ENCODE results near the gene HRK. TPM values are rescaled to one million over a fixed set of nuclear protein-coding genes. Genes with fewer than 3 reads are reported as not detected.

Gene HRK
- total RNA-seq, 1 experiment from 2014 or later, result 0.33 TPM

DNA sequence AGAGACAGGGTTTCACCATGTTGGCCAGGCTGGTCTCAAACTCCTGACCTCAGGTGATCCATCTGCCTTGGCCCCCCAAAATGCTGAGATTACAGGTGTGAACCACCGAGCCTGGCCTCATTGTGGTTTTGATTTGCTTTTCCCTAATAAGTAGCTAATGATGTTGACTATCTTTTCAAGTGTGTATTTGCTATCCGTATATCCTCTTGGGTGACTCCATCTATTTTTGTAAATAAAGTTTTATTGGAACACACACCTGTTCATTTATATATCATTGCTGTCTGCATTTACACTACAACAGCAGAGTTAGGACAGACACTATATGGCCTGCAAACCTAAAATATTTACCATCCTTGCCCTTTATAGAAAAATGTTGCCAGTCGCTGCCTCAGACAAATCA lies 13.7 kb upstream of the HRK start:
- Histone ChIP-seq H2AFZ (ENCODE audit: low read length) (no peak overlapping the region), H3K27me3 (ENCODE audit: low read length) (no peaks in the 10 kb centered on the region), H3K9me3 (ENCODE audit: low read length) (no peaks in the 10 kb centered on the region), H3K9me2 (replicated peaks; ENCODE audit: low read length) (no peaks in the 10 kb centered on the region), H3K27ac (ENCODE audit: low read length) (no peak overlapping the region), H3K4me1 (ENCODE audit: insufficient read depth, low read length) (no peaks in the 10 kb centered on the region), H3K9ac (ENCODE audit: low read length) (no peak overlapping the region), H3K36me3 (ENCODE audit: low read depth, low read length) (no peaks in the 10 kb centered on the region), H4K20me1 (ENCODE audit: low read length) (no peaks in the 10 kb centered on the region), H3K4me2 (ENCODE audit: low read length) (no peak overlapping the region), H3F3A (ENCODE audit: low read length, unreplicated experiment) (no peaks in the 10 kb centered on the region), H3K79me2 (ENCODE audit: low read length) (no peaks in the 10 kb centered on the region), H3K4me3 (ENCODE audit: low read length) (no peak overlapping the region)
- TF ChIP-seq, protein P1, sequence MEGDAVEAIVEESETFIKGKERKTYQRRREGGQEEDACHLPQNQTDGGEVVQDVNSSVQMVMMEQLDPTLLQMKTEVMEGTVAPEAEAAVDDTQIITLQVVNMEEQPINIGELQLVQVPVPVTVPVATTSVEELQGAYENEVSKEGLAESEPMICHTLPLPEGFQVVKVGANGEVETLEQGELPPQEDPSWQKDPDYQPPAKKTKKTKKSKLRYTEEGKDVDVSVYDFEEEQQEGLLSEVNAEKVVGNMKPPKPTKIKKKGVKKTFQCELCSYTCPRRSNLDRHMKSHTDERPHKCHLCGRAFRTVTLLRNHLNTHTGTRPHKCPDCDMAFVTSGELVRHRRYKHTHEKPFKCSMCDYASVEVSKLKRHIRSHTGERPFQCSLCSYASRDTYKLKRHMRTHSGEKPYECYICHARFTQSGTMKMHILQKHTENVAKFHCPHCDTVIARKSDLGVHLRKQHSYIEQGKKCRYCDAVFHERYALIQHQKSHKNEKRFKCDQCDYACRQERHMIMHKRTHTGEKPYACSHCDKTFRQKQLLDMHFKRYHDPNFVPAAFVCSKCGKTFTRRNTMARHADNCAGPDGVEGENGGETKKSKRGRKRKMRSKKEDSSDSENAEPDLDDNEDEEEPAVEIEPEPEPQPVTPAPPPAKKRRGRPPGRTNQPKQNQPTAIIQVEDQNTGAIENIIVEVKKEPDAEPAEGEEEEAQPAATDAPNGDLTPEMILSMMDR (conservative IDR thresholded peaks at IDR 0.05; ENCODE audit: low read depth, low read length), result no peak
- no peak for TF ChIP-seq EZH2 (IDR thresholded peaks at IDR 0.05; ENCODE audit: low read length, unreplicated experiment)
- no peak for TF ChIP-seq EZH2phosphoT487 (IDR thresholded peaks at IDR 0.05; ENCODE audit: borderline replicate concordance, low read length)
- no peak for ATAC-seq
- BruUV-seq (replicated peaks), result no TSS peak
- intact Hi-C loops (cut with micrococcal nuclease), result no loop called here
- DNase-seq, result no peak
- ChIA-PET CTCF (no interaction called here), POLR2A (ENCODE audit: unreplicated experiment) (no interaction called here)

DNA sequence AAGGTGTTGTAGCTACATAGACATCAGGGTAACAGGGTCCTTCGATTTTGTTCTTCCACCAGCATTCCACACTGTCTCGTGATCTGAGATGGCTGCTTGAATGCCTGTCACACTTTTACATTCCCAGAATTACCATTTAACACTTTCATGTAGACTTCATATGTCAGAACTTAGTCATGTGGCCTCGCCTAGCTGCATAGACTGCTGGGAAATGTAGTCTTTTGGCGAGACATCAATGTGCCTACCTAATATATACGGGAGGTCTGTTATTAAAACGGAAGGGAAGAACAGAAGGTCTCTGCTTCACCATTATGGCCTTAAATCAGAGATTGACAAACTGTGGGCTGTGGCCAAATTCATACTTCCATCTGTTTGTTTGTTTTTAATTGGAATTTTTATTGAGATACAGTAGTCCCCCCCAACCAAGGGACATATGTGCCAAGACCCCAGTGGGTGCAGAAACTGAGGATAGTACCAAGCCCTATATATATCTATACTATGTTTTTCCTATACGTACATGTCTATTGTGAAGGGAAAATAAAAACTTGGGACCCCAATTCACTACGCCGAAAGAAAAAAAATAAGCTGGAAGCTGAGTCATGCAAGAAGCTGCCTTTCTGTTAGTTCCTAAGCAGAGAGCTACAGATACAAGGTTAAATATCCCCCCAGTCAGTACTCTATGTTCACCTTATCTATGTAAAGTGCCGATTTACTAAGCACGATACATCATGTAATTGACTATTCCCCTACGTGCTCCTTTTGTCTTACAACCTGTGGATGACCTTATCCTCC lies 11.3 kb upstream of the HRK start:
- BruUV-seq (replicated peaks), result no TSS peak
- no peaks in the 10 kb centered on the region for H3K4me1 ChIP-seq (ENCODE audit: insufficient read depth, low read length)
- H3K27me3 ChIP-seq (ENCODE audit: low read length), result no peaks in the 10 kb centered on the region
- intact Hi-C loops (cut with micrococcal nuclease), result no loop called here
- TF ChIP-seq EZH2 (IDR thresholded peaks at IDR 0.05; ENCODE audit: low read length, unreplicated experiment) (no peak), EZH2phosphoT487 (IDR thresholded peaks at IDR 0.05; ENCODE audit: borderline replicate concordance, low read length) (no peak)
- TF ChIP-seq, protein P1 (conservative IDR thresholded peaks at IDR 0.05; ENCODE audit: low read depth, low read length), result no peak
- H3F3A ChIP-seq (ENCODE audit: low read length, unreplicated experiment), result no peaks in the 10 kb centered on the region
- no peak overlapping the region for H2AFZ ChIP-seq (ENCODE audit: low read length)
- DNase-seq, result peak; percentile 54
- H3K9me3 ChIP-seq (ENCODE audit: low read length), result no peaks in the 10 kb centered on the region
- no peaks in the 10 kb centered on the region for H3K79me2 ChIP-seq (ENCODE audit: low read length)
- no peak overlapping the region for H3K4me3 ChIP-seq (ENCODE audit: low read length)
- H4K20me1 ChIP-seq (ENCODE audit: low read length), result no peaks in the 10 kb centered on the region
- H3K9ac ChIP-seq (ENCODE audit: low read length), result no peak overlapping the region
- ChIA-PET CTCF (no interaction called here), POLR2A (ENCODE audit: unreplicated experiment) (no interaction called here)
- H3K27ac ChIP-seq (ENCODE audit: low read length), result no peak overlapping the region
- H3K9me2 ChIP-seq (replicated peaks; ENCODE audit: low read length), result no peaks in the 10 kb centered on the region
- no peaks in the 10 kb centered on the region for H3K36me3 ChIP-seq (ENCODE audit: low read depth, low read length)
- H3K4me2 ChIP-seq (ENCODE audit: low read length), result no peak overlapping the region
- peak; percentile 71 for ATAC-seq

DNA sequence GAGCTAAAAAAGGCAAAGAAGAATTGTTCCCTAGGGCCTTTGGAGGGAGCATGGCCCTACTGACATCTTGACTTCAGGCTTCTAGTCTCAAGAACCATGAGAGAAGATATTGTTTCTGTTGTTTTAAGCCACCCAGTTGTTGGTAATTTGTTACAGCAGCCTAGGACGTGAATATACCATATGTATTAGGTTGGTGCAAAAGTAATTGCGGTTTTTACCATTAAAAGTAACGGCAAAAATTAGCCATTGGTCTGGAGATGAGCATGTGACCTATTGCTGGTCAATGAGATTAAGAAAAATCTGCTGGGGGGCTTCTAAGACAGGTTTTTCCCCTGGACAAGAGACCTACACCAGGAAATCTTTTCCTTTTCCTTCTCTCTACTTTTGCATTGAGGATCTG lies 9.8 kb upstream of the HRK start:
- no peak overlapping the region for H3K27ac ChIP-seq (ENCODE audit: low read length)
- POLR2A ChIA-PET (ENCODE audit: unreplicated experiment), result interaction anchor here (0.5 kb wide), 1 partner anchor 289 kb away, joined by 3 read pairs; no protein-coding TSS in a partner anchor
- ATAC-seq (no peak), DNase-seq (no peak)
- intact Hi-C loops (cut with micrococcal nuclease), result no loop called here
- no peaks in the 10 kb centered on the region for H3K4me1 ChIP-seq (ENCODE audit: insufficient read depth, low read length)
- no peaks in the 10 kb centered on the region for H3K79me2 ChIP-seq (ENCODE audit: low read length)
- no peaks in the 10 kb centered on the region for H3K9me3 ChIP-seq (ENCODE audit: low read length)
- no peak overlapping the region for H3K4me2 ChIP-seq (ENCODE audit: low read length)
- no peak overlapping the region for H2AFZ ChIP-seq (ENCODE audit: low read length)
- TF ChIP-seq EZH2phosphoT487 (IDR thresholded peaks at IDR 0.05; ENCODE audit: borderline replicate concordance, low read length) (no peak), EZH2 (IDR thresholded peaks at IDR 0.05; ENCODE audit: low read length, unreplicated experiment) (no peak)
- TF ChIP-seq, protein P1 (conservative IDR thresholded peaks at IDR 0.05; ENCODE audit: low read depth, low read length), result no peak
- H3K9ac ChIP-seq (ENCODE audit: low read length), result no peak overlapping the region
- H4K20me1 ChIP-seq (ENCODE audit: low read length), result no peaks in the 10 kb centered on the region
- no peaks in the 10 kb centered on the region for H3F3A ChIP-seq (ENCODE audit: low read length, unreplicated experiment)
- no TSS peak for BruUV-seq (replicated peaks)
- no peaks in the 10 kb centered on the region for H3K9me2 ChIP-seq (replicated peaks; ENCODE audit: low read length)
- H3K4me3 ChIP-seq (ENCODE audit: low read length), result no peak overlapping the region
- no peaks in the 10 kb centered on the region for H3K36me3 ChIP-seq (ENCODE audit: low read depth, low read length)
- no peaks in the 10 kb centered on the region for H3K27me3 ChIP-seq (ENCODE audit: low read length)
- CTCF ChIA-PET, result no interaction called here

All from PC-3 (cell line).